ENCODE data around the gene CCNY. TPM values are rescaled to one million over a fixed set of nuclear protein-coding genes. Genes with fewer than 3 reads are reported as not detected.

CCNY gene
- total and polyA plus RNA-seq, 2 donors (not counting 1 experiment from before 2014, with no cell fraction given) = 34.1 to 64.9 TPM

- peaks cover 99% of the 10 kb centered on the region for H3K79me2 ChIP-seq (ENCODE audit: control insufficient read depth, insufficient read depth, low read length)
- 66% methylated on average over 4 of the region's 5 CpGs for WGBS (ENCODE audit: insufficient coverage)
- Mint-ChIP-seq H3K27ac (no peak overlapping the region), H3K4me3 (no peak overlapping the region), H3K27me3 (no peaks in the 10 kb centered on the region), H3K9me3 (ENCODE audit: insufficient read depth) (peaks cover 16% of the 10 kb centered on the region), H3K4me1 (peaks cover 58% of the 10 kb centered on the region)
- H2AFZ ChIP-seq (ENCODE audit: insufficient read depth, low read depth, low read length, poor library complexity, severe bottlenecking) = no peak overlapping the region
- DNase-seq = no peak
- H3K36me3 ChIP-seq (replicated peaks in 1 of 2; ENCODE audit: control extremely low read depth in 1 of 2, control insufficient read depth in 1 of 2, extremely low read depth in 1 of 2, insufficient read depth in 2 of 2, low read length in 1 of 2) = no peaks in the 10 kb centered on the region
- no peak overlapping the region for H3K9ac ChIP-seq (ENCODE audit: low read length)
- H3K4me1 ChIP-seq (ENCODE audit: control insufficient read depth in 2 of 2, insufficient read depth in 2 of 2, low read length in 2 of 2) = peaks cover 10 to 12% of the 10 kb centered on the region in 2 donors
- no peak for ATAC-seq (ENCODE audit: low read depth)
- ChIA-PET CTCF (no interaction called here), POLR2A (no interaction called here)
- no peak overlapping the region for H3K4me3 ChIP-seq (ENCODE audit: control extremely low read depth in 1 of 5, extremely low read depth in 1 of 5, insufficient read depth in 1 of 5, low read depth in 2 of 5, low read length in 4 of 5)
- H3K27ac ChIP-seq (ENCODE audit: low read length in 2 of 2) = no peak overlapping the region
- peaks cover 63% of the 10 kb centered on the region for H4K20me1 ChIP-seq (ENCODE audit: control insufficient read depth, insufficient read depth, low read length, poor library complexity, severe bottlenecking)
- no peak for TF ChIP-seq CTCF (IDR thresholded peaks at IDR 0.05)
- TF ChIP-seq EZH2 (IDR thresholded peaks at IDR 0.05; ENCODE audit: borderline replicate concordance, insufficient read depth, low read depth, low read length, poor library complexity, severe bottlenecking) = no peak
- no peak overlapping the region for H3K4me2 ChIP-seq (replicated peaks; ENCODE audit: low read depth, low read length, poor library complexity, severe bottlenecking)
- peaks cover 6 to 25% (median 21%) of the 10 kb centered on the region in 3 donors for H3K9me3 ChIP-seq (ENCODE audit: control extremely low read depth in 1 of 3, control insufficient read depth in 2 of 3, insufficient read depth in 1 of 3, low read length in 2 of 3)
- intact Hi-C loops (cut with micrococcal nuclease) = no loop called here
- no peaks in the 10 kb centered on the region for H3K27me3 ChIP-seq (replicated peaks in 1 of 4; ENCODE audit: control extremely low read depth in 1 of 4, control insufficient read depth in 3 of 4, insufficient read depth in 4 of 4, low read length in 3 of 4)
These were observed 50.4 kb downstream of the CCNY start for GRCh38 chr10:35386594-35387174.

- Mint-ChIP-seq H3K9me3 (ENCODE audit: insufficient read depth) (peaks cover 17% of the 10 kb centered on the region), H3K4me3 (no peak overlapping the region), H3K27ac (no peak overlapping the region), H3K4me1 (peaks cover 58% of the 10 kb centered on the region), H3K27me3 (no peaks in the 10 kb centered on the region)
- WGBS (ENCODE audit: insufficient coverage) = 100% methylated on average over 1 of the region's 2 CpGs
- Histone ChIP-seq H2AFZ (ENCODE audit: insufficient read depth, low read depth, low read length, poor library complexity, severe bottlenecking) (no peak overlapping the region), H3K4me1 (ENCODE audit: control insufficient read depth in 2 of 2, insufficient read depth in 2 of 2, low read length in 2 of 2) (peaks cover 10 to 12% of the 10 kb centered on the region in 2 donors), H3K4me2 (replicated peaks; ENCODE audit: low read depth, low read length, poor library complexity, severe bottlenecking) (no peak overlapping the region), H3K9ac (ENCODE audit: low read length) (no peak overlapping the region), H3K27ac (ENCODE audit: low read length in 2 of 2) (no peak overlapping the region), H3K36me3 (replicated peaks in 1 of 2; ENCODE audit: control extremely low read depth in 1 of 2, control insufficient read depth in 1 of 2, extremely low read depth in 1 of 2, insufficient read depth in 2 of 2, low read length in 1 of 2) (no peaks in the 10 kb centered on the region), H3K9me3 (ENCODE audit: control extremely low read depth in 1 of 3, control insufficient read depth in 2 of 3, insufficient read depth in 1 of 3, low read length in 2 of 3) (peaks cover 6 to 26% (median 21%) of the 10 kb centered on the region in 3 donors), H4K20me1 (ENCODE audit: control insufficient read depth, insufficient read depth, low read length, poor library complexity, severe bottlenecking) (peaks cover 66% of the 10 kb centered on the region), H3K4me3 (ENCODE audit: control extremely low read depth in 1 of 5, extremely low read depth in 1 of 5, insufficient read depth in 1 of 5, low read depth in 2 of 5, low read length in 4 of 5) (no peak overlapping the region), H3K79me2 (ENCODE audit: control insufficient read depth, insufficient read depth, low read length) (peaks cover 99% of the 10 kb centered on the region), H3K27me3 (replicated peaks in 1 of 4; ENCODE audit: control extremely low read depth in 1 of 4, control insufficient read depth in 3 of 4, insufficient read depth in 4 of 4, low read length in 3 of 4) (no peaks in the 10 kb centered on the region)
- ATAC-seq (ENCODE audit: low read depth) (no peak), DNase-seq (no peak)
- TF ChIP-seq EZH2 (IDR thresholded peaks at IDR 0.05; ENCODE audit: borderline replicate concordance, insufficient read depth, low read depth, low read length, poor library complexity, severe bottlenecking) (no peak), CTCF (IDR thresholded peaks at IDR 0.05) (no peak)
- intact Hi-C loops (cut with micrococcal nuclease) = no loop called here
- POLR2A ChIA-PET = no interaction called here
- CTCF ChIA-PET = no interaction called here
These were observed 51.5 kb downstream of the CCNY start for GRCh38 chr10:35387768-35388167.
